ENCODE results near the gene ERBB3. TPM values are rescaled to one million over a fixed set of nuclear protein-coding genes. Genes with fewer than 3 reads are reported as not detected.

ERBB3 gene
- total and polyA plus RNA-seq, 2 of the 8 experiments (the other 6 are each of a cell fraction or from before 2014, with no cell fraction given): 33.9 to 52.4 TPM

DNA sequence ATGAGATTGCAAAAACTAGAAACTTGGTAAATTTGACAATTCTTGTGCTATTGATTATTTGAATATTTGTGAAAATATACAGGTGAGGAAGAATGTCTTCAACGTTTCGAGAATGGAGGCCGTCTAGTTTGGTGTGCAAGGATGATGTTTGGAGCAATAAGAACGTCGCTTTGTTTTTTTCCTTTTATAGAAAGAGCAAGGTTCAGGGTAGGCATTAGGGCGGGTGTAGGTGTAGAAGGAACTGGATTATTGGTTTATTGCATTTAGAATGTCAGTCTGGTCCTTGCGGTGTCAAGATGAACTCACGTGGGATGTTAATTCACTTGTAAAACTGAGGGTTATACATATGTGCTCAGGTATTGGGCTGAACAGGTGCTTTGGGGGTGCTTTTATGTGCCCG, 37.1 kb upstream of the ERBB3 start:
- Histone ChIP-seq H3K18ac (ENCODE audit: extremely low read depth, low read length) (no peak overlapping the region), H3K4me1 (replicated peaks in 1 of 4; ENCODE audit: control insufficient read depth in 3 of 4, insufficient read depth in 4 of 4, low read length in 3 of 4) (peaks cover 0 to 12% (median 4%) of the 10 kb centered on the region in 4 experiments; a peak in 5 of 7 replicates), H3K79me1 (ENCODE audit: low read depth, low read length) (peaks cover 3% of the 10 kb centered on the region; the same call in 1 of the 2 replicates), H4K5ac (ENCODE audit: insufficient read length, low read depth, low read length) (no peak overlapping the region), H3K14ac (ENCODE audit: insufficient read length) (no peak overlapping the region), H3K79me2 (ENCODE audit: control insufficient read depth in 1 of 2, insufficient read depth in 2 of 2, low read length in 2 of 2) (peaks cover 6 to 19% of the 10 kb centered on the region in 2 experiments), H3K9ac (replicated peaks in 1 of 4; ENCODE audit: extremely low read depth in 1 of 4, low read depth in 3 of 4, low read length in 3 of 4) (peak overlapping the region; percentile 91 to 96 (median 94)), H2AK5ac (ENCODE audit: low read depth, low read length) (no peak overlapping the region), H3K4ac (replicated peaks; ENCODE audit: insufficient read length, low read depth, low read length) (no peak overlapping the region), H2BK12ac (ENCODE audit: low read depth, low read length) (no peak overlapping the region), H3K4me2 (ENCODE audit: insufficient read depth in 1 of 2, low read depth in 2 of 2, low read length in 2 of 2) (peak overlapping the region; percentile 72 to 91), H3K9me3 (ENCODE audit: insufficient read depth in 2 of 2, low read depth in 1 of 2, low read length in 1 of 2) (no peaks in the 10 kb centered on the region), H3K27me3 (replicated peaks in 1 of 4; ENCODE audit: control insufficient read depth in 3 of 4, extremely low read depth in 1 of 4, insufficient read depth in 3 of 4, low read length in 3 of 4) (no peaks in the 10 kb centered on the region), H2BK5ac (ENCODE audit: low read depth, low read length) (no peak overlapping the region), H3K27ac (ENCODE audit: low read depth, low read length) (0 out of 2 replicates have a peak overlapping the region, but pooled peaks have one; percentile 29), H4K8ac (ENCODE audit: extremely low read depth, insufficient read depth, low read length) (no peak overlapping the region), H4K91ac (replicated peaks; ENCODE audit: insufficient read length, low read length) (no peak overlapping the region), H3K23ac (ENCODE audit: insufficient read length) (no peak overlapping the region), H3K23me2 (ENCODE audit: low read depth, low read length) (peaks cover 7% of the 10 kb centered on the region), H2AFZ (ENCODE audit: low read length) (no peak overlapping the region), H4K20me1 (replicated peaks in 1 of 2; ENCODE audit: control insufficient read depth in 1 of 2, insufficient read depth in 2 of 2, low read length in 2 of 2) (peaks cover 0 to 4% of the 10 kb centered on the region in 2 experiments), H2BK120ac (replicated peaks; ENCODE audit: low read depth, low read length) (no peak overlapping the region), H3K56ac (replicated peaks; ENCODE audit: insufficient read length, low read depth, low read length) (no peak overlapping the region), H2BK20ac (ENCODE audit: low read length) (no peak overlapping the region), H2BK15ac (ENCODE audit: low read length) (no peak overlapping the region), H3K4me3 (ENCODE audit: extremely low read depth in 1 of 4, insufficient read depth in 2 of 4, low read depth in 3 of 4, low read length in 4 of 4) (peak overlapping the region; percentile 73 to 95 (median 86)), H3K36me3 (ENCODE audit: control insufficient read depth in 2 of 4, insufficient read depth in 4 of 4, low read length in 3 of 4) (peaks cover 13 to 30% (median 21%) of the 10 kb centered on the region in 4 experiments)
- DNase-seq (ENCODE audit: low read depth in 1 of 2, low spot score in 2 of 2) (no peak), FAIRE-seq (no peak)
- TF ChIP-seq EZH2 (IDR thresholded peaks at IDR 0.05; ENCODE audit: low read depth, low read length, severe bottlenecking): no peak
- no peak for TF ChIP-seq EGR1 (IDR thresholded peaks at IDR 0.05; ENCODE audit: borderline replicate concordance, low read depth, low read length)
- peak; percentile 1 for TF ChIP-seq SAP30 (IDR thresholded peaks at IDR 0.05; ENCODE audit: insufficient read depth, insufficient replicate concordance, low read length)
- no peak for TF ChIP-seq JUN (IDR thresholded peaks at IDR 0.05; ENCODE audit: low read depth, low read length)
- 63% methylated on average over 9 of the region's 9 CpGs; no CpG with 5 or more reads in 1 of the 2 experiments for WGBS, 2 experiments (ENCODE audit: extremely low coverage in 1 of 2, insufficient coverage in 1 of 2, insufficient read length in 1 of 2, insufficient replicate concordance in 2 of 2, low coverage in 1 of 2, low lambda C conversion rate in 2 of 2, missing lambda C conversion rate in 1 of 2)
- POLR2A ChIA-PET (ENCODE audit: partially characterized antibody): interaction anchor here (1.3 to 5.4 kb wide), 9 partner anchors 13 to 116 kb away, joined by 3 to 48 read pairs (median 25); partner anchors contain the start of genes IKZF4, MYL6, PA2G4 and PYM1
- CTCF ChIA-PET (ENCODE audit: partially characterized antibody): interaction anchor here (1.0 kb wide), 1 partner anchor 9 kb away, joined by 3 read pairs; no protein-coding TSS in a partner anchor

Data from H1 (cell line).